A172 (cell line): Measurements from ENCODE around the gene CCDC182. TPM values are rescaled to one million over a fixed set of nuclear protein-coding genes. Genes with fewer than 3 reads are reported as not detected.

ENCODE experiments used
- DNase-seq: peaks from one replicate; pipeline ENCODE4 v3.0.0-alpha.2; 2015; ENCODE audit warnings: low spot score
- total RNA-seq: library from RNA; depleted of rRNA; stranded (reverse); fragments of >200 nt; shearing (Covaris generic); gene quantifications from 2 replicates; pipeline ENCODE4 v1.2.3, GENCODE V29; 2014; rRNA removed

CCDC182 gene
- total RNA-seq, 1 experiment from 2014 or later: not detected

DNA sequence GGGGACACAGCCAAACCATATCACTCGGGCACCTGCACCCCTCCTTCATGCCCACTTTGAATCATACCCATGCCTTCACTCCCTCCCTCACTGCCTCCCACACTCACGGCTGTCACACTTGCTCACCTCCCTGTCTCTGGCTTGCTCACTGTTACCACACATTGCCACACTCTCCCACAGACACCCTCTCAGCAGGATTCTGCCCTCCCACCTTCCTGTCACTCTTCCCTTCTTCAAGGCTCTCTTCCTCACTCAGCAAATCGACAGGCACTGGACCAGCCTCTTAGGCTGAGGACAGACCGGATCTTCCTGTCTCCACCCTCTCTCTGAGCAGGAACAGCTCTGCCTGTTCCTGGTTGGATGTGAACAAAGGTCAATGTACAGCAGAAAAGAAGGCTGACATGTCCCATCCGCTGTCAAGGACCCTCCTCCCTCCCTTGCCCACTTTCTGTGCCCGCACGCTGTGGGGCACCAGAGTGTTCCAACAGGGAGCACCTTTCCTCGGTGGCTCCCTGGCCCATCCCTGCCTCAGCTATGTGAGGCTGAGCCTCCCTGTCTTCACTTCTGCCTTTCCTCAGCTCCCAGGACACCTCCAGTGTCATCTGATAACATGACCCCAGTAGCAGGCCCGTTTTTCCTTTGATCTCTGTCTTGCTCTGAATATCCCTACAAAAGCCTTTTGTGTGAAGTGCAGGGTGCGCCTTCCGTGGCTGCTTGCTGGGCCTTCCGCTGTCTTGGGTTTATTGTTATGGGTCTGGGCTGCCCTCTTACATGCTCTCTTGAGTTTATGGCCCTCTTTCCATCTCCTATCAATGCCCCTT, 47.0 kb downstream of the CCDC182 start:
- no peak for DNase-seq

DNA sequence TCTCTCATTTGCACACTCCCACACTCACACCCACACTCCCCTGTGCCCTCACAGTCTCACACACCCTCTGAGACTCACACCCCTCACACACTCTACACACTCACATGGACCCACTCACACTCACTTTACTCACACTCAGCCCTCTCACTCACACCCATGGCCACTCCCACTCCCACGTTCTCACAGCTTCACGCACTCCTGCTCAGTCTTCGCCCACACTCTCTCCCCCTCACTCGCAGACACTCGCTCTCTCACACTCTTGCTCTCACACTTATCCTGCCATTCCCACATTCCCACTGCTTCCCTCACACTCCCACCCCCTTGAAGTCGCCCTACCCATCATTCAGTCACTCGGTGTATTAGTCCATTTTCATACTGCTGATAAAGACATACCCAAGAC, 47.9 kb downstream of the CCDC182 start:
- DNase-seq: no peak

DNA sequence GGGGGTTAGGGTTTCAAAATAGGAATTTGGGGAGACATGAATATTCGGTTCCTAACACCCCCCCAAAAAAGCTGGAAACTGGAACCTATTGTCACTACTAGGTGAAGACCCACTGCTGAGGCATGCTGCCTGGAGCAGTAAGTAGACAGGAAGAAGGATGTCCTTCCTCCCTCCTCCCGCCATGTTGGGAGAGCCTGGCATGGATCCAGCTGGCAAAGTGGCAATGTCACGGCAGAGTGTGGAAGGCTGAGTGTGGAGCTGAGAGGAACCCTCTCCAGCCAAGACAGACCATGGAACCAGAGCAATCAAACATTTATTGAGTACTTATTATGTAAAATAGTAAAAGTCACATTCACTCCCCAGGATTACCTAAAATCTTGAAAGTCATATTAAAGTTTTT, 49.0 kb downstream of the CCDC182 start:
- no peak for DNase-seq

Other genes with a start within 250 kb of the CCDC182 start
- gene MRPS23, start 104.7 kb upstream of the CCDC182 start, total RNA-seq: 67.2 and 83.7 TPM in 2 replicates
- gene CUEDC1, start 210.1 kb upstream of the CCDC182 start, total RNA-seq: 8.0 and 11.6 TPM in 2 replicates
- gene VEZF1, start 243.0 kb upstream of the CCDC182 start, total RNA-seq: 43.4 and 50.5 TPM in 2 replicates